UCSD-AML1 (cell line): ENCODE data around the gene OCA2.

Source experiments
- DNase-seq: peaks from one replicate; lab custom pipeline; 2025; ENCODE audit not compliant: unreplicated experiment; lab: John Stamatoyannopoulos, UW

OCA2 gene

DNA sequence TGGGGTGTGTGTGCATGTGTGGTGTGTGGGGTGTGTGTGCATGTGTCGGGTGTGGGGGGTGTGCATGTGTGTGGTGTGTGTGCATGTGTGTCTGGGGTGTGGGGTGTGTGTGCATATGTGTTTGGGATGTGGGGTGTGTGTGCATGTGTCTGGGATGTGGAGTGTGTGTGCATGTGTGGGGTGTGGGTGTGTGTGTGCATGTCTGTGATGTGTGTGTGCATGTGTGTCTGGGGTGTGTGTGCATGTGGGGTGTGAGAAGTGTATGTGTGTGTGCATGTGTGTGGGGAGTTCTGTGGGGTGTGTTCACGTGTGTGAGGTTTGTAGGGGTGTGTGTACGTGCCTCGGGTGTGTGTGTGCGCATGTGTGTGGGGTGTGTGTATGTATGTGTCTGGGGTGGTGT, 6.7 kb upstream of the OCA2 start:
- DNase-seq: no peak

DNA sequence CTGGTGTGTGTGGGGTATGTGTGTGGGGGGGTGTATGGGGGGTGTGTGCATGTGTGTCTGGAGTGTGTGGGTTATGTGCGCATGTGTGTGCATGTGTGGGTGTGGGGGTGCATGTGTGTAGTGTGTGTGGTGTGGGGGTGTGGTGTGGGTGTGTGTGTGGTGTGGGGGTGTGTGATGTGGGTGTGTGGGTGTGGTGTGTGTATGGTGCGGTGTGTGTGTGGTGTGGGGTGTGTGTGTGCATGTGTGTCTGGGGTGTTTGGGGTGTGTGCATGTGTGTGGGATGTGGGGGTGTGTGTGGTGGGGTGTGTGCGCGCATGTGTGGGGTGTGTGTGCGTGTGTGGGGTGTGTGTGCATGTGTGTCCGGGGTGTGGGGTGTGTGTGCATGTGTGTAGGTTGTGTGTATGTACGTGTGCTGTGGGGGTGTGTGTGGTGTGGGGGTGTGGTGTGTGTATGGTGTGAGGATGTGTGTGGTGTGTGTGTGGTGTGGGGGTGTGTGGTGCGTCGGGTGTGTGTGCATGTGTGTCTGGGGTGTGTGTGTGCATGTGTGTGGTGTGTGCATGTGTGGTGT, 6.2 kb upstream of the OCA2 start:
- DNase-seq: no peak

DNA sequence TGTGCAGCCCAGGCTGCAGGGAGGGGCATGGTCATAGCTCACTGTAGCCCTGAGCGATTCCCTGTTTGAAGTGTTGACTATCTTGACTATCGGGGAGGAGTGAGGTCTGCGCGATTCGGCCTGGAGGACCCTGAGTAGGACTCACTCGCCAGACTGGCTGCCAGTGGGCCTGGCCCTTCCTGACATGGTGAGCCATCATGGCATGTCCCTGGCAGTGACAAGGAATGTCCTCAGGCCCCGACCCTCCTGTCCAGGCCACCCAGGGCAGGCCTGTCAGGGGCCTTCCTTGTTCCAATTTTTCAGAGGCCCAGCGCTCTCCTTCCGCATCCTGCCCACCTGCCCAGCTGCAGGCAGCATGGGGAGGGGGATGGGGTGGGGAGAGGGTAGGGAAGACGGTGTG, 5.2 kb upstream of the OCA2 start:
- DNase-seq: no peak

DNA sequence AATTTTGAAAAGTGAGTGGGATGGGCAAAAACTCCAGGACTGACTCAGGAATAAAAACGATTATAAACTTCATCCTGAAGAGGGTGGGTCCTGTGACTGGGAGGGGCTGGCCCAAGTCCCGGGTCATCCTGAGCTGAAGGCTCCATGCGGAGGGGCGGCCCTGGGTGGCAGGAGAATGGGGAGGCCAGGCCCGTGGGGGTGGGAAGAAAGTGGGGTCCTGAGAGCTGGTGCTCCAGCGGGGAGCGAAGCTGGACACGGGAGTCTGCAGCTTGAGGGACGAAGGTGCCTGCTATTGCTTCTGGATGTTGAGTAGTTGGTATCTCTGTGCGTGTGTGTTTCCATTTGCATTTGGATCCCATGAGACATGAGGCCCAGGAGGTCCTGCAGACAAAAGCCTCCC, 4.7 kb upstream of the OCA2 start:
- DNase-seq: no peak

DNA sequence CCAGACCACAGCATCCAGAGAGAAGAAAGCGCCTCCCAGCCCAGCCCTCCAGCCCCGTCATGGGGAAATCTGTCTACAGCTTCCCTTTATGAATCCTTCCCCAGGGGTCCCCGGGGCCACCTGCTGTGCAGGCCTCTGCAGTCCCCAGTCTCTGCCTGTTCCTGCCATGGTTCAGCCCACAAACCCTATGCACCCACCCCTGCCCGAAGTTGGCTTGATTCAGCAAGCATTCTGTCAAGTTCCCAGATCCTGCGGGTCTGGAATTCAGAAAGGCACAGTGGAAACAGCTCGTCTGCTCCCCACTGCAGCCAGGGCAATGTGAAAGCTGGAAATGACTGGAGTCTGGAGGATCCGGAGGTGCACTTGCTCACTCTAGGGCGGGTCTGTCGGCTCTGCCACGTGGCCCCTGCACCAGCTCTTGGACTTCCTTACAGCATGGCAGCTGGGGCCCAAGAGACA, 2.9 kb upstream of the OCA2 start:
- no peak for DNase-seq

DNA sequence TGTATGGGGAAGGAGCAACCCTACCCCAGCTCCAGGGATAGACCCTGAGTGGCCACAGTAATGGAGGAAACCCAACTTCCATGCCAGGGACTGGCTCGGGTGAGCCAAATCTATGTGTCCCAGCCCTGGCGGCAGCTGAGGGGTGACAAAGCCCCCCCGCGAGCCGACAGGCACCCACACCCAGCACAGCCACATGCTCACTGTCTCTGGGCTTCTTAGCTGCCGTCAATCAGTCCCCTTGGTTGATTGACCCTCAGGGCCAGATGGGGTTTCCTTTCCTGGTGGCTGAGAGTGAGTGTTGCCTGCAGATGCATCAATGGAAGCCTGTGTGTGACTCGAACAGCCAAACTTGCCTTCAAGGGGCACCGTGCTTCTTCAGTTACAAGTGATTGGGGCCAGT, 2.1 kb upstream of the OCA2 start:
- no peak for DNase-seq

DNA sequence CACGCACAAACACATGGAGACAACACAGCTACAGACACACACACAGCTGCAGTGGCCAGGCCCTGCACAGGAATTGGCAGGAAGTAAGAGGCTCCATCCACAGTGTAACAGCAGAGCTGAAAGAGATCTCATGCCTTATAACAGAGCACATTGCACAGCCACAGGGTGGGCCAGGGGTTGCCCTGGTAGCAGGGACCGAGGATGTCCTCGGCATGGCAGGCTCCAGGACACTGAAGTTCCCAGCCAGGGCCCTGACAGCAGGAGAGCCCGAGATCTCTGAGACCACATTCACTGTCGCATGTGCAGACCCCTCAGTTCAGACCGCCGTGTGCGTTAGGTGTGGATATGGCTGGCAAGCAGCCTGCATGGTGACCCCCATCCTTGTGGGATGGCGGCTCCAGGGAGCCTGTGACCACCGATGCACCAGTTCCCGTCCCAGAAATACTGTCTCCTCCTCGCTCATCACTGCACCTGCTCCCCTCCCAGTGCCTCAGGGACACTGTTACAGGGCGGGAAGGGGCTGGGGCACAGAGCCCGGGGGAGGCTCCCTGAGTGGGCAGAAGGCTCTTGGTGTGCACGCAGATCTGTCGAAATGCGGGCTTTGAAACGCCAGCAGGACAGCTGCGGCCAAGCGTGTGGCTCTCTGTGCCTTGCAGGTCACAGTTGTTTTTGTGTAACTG, 1.5 kb upstream of the OCA2 start:
- no peak for DNase-seq

DNA sequence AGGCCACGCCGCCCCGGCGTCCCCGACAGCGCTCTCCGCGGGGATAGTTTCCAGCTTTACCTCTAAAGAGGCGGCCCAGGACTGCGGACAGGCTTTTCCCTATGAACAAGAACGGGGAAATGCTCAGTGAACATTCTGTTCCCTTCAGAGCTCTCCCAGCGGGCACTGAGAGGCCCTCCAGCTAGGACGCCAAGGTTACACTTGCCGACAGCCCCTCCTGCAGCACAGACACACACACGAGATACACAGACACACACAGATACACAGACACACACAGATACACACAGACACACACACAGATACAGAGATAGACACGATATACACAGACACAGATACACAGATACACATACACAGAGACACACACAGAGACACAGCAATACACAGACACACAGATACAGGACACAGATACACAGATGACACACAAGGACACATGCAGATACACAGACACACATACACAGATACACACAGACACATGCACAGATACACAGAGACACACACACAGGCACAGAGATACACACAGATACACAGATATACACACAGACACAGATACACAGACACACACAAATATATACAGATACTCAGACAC, 533 bp upstream of the OCA2 start:
- DNase-seq: no peak

DNA sequence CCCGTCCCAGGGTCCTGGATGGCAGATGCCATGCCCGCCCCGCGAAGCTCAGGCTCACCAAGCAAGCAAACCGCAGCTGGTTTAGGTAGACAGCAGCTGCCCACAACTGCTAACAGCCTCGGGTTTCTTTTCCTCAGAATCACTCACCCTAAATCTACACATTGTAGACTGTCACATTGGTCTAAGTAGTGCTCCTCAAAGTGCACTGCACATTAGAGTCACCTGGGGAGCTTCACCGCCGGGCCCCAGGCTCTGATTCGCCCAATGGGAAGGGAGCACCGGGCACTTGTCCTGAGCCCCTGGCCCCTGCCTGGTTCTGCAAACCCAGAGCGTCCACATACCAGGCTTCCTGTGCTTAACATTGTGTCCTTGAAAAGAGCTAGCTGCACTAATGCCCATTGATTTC, 752 bp downstream of the OCA2 start:
- DNase-seq: no peak

DNA sequence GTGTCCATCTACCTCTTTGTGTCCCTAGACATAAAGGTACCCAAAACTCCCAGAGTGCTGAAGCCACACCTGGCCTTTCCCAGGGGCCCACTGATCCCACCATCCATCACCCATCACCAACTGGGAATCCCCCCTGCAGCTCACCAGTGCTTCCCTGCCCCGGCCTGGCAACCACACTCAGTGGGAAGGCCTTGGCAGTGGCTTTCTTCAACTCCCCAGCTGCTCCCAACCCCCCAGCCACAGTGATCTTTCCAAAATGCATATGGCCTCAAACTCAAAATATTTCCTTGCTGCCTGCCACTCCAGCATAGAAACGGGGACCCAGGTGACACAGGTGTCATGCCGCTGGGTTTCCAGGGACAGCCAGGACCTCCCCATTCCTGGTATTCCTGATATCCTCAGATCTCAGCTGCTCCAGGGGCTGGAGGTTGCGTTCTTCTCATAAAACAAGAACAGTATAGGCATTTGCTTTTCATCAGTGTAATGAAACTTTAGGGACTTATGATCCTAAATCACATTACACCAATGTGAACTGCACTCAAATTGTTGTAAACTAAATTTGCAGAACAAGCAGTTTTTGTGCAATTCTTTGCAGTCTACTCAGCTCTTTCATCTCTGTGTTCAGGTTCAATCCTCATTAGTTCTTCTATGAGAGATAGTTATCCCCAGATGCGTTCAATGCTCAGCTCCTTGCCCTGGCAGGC, 1.3 kb downstream of the OCA2 start:
- no peak for DNase-seq

DNA sequence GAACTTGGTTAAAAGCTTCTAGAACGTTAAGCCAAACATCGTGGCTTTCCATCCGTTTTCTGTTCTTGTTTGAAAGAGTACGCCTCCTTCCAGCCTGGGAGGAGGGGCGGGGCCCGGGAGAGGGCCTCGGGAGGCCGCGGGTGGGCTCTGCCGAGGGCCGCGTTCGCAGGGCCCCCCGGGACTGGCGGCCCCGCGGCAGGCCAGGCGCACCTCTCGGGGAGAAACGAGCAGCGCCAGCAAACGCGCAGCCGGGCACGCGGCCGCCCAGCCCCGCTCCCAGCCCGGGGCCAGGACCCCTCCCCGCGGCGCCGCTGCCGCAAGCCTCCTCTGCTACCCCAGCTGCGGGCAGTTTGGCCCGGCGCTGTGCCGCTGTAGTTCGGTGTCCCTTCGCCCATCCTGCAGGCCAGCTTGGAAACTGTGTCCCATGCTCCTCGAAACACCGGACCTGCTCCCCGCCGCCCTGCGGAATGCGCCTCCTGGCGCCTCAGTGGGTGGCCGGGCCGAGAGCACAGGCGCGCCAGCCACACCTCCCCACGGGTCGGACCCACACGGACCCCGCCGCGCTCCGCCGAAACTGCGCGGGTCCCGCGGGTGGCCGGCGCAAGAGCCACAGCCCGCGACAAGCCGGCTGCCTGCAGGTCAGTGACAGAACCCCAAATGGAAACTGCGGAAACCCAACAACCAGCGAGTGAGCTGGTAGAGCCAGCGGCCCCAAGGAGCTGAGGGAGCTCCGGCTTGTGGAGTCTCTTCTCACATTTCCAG, 2.3 kb downstream of the OCA2 start:
- DNase-seq: no peak

DNA sequence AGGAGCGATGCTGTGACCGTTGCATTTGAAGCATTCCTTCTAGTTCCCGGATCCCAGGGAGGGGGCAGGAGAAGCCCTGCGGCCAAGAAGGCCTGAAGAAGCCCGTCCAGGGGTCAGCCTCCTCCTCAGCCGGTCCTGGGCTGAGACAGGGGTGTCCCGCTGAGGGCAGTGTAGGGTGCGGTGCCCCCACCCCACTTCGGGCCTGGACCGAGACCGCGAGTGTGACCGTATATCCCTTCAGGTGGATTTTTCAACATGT, 2.8 kb downstream of the OCA2 start:
- no peak for DNase-seq

DNA sequence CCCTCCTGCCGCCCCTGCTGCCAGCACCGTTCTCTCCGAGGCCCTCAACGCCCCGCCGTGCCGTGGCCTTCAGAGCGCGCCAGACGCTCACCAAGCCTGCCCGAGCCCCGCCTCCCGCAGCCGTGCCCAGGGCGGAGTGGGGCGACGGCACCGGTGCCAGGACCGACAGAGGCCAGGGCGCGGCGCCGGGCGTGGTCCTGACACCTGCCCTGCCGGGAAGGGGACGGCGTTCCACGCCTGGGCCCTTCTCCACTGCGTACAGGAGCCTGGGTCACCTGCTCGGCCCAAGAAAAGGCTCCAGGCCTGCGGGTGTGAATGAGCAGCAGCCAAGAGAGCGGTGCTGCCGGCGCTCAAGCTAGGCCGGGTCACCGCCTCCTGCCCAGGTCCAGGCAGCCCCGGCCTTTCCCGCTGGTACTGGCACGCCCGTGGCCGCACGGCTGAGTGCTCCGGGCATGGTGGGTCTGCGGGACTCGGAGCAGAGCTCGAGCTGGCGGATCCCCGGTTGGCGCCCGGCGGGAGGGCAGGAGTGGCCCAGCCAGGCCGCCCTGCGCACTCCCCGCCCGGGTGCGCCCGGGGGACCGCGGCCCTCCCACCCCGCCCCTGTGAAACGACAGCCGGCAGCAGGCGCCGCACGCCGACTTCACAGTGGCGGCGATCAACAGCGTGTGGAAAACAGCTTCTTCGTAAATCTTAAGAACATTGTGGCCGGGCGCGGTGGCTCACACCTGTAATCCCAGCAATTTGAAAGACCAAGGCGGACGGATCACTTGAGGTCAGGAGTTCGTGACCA, 4.2 kb downstream of the OCA2 start:
- DNase-seq: no peak

DNA sequence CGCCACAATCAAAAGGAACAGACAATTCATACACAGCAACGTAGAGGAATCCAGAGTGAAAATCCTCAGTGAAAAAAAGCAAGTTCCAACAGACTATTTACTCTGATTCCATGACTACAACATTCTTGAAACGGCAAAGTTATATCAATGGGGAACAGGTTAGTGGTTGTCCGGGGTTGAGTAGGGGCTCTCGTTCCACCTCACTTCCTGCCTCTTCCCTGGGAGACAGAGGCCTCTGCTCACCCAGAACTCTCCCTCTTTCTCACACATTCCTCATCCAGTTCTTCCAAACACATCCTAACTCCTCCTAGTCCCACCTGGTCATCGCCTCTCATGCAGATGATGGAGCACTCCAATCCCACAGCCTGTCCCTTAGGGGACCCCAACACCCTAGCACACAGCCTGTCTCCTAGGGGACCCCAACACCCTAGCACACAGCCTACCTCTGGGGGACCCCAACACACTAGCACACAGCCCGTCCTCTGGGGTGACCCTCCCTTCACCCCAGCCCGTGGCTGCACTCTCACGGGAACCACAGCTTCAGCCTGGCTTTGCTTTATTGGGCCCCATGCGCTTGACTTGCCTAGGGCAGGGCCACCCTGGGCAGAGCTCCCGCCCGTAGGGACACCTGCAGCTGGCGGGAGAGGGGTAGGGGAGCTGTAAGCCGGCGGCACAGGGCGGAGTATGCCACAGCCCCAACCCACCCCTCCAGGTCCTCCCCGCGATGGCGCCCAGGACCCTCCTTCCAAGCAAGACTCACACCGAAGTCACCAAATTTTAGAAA, 5.2 kb downstream of the OCA2 start:
- DNase-seq: no peak

DNA sequence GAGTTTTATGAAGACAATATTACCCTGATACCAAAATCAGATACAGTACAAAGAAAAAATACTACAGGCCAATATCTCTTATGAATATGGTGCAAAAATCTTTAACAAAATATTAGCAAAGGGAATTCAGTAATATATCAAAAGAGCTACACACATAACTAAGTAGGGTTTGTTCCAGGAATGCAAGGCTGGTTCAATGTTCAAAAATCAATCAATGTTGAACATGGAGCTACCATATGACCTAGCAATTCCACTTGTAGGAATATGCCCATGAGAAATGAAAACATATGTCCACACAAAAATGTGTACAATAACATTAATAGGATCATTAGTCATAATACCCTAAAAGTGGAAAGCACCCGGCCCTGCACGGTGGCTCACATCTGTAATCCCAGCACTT, 7.8 kb downstream of the OCA2 start:
- no peak for DNase-seq

DNA sequence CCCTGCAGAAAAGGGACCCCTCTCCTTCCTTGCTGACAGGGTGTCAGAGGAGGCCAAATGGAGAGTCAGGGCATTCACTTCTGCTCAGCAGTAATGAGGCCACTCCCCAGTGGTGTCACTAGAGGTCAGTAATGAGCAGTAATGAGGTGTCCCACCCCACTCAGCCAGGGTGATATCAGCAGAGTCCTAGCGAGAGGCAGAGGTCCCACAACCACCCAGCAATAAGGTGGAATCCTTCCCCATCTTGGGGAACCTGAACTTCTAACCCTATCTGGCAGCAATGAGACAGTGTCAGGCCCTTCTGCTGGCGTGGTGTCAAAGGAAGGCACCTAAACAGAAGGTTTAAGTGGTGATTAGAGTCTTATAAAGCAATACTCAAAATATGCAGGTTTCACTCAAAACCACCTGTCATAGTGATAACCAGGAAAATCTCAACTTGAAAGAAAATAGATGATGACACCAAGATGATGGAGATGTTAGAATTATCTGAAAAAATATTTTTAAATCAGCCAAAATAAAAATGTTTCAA, 12.9 kb downstream of the OCA2 start:
- DNase-seq: peak; percentile 47

DNA sequence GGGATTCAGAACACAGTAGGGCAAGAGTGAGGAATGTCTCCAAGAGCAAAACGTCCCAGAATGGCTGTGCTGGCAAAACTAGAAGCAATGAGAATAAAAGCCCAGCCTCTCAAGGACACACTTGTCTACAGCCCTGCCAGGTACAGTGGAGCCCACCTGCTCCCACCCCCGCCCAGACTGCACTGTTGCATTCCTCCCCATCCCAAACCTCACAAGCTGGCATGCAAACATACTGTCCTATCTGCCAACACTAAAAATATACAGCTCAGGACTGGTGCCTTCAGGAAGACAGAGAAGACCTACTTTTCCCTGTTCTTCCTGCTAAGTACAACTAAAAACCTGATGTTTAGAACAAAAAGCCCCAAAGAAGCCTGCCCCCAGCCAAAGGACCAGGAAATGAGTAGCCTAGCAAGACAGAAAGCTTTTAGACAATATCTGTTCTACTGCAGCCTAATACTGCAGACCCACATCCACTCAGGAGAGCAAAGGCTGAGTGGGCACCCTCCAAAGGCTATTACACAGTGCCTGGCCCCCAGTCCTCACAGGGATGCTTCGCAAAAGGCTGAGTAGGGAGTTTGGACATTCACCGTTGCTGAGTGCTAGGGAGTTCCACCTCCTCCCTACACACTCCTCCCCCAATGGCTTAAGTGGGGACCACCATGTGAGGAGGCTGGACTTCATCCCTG, 13.5 kb downstream of the OCA2 start:
- DNase-seq: no peak

DNA sequence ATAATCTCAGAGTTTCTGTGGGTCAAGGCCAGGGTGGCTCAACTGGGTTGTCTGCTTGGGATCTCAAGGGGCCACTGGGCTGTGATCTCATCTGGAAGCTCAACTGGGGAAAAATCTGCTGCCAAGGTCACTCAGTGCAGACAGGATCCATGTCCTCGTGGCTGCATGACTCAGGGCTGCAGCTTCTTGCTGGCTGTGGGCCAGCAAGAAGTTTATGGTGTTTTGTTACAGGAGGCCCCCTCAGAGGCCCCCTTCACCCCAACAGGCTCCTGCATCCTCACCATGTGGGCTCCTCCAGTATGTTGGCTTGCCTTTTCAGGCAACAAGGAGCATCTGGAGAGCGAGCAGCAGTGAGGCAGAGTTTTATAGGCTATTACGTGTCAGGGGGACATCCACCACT, 14.6 kb downstream of the OCA2 start:
- no peak for DNase-seq

DNA sequence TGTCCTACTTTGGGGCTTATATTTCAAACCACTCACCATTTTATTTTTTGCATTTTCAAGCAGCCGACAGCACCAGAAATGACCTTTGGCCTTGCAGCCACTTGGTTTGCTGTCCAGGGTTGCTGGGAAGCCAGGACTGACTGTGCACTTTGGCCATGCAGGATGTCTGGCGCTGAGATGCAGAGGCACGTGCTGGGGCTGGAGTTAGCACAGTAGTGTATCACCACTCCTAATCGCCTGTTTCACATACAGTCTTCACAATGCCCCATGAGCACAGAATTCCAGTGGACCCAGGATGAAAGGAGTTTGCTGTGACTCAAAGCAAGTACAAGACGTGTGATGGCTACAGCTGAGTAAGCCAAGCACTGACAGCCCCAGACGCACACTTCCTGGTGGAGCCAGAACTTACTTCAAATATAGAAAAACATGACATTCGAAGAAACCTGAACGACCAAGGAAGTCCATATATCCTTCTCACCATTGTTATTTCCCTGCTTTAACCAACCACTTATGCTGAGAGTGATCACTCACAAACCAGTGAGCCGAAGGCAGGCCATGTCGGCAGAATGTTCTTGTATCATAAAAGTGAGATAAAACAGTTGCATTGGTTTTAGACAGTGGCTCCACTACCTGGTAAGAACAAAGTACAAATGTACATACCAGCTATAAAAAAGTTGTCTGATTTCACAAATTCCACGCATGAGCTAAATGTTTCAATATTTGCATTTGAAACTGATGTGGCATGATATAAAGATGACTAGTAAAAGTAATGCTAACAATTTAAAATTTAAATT, 16.0 kb downstream of the OCA2 start:
- no peak for DNase-seq
